H9 (cell line): ENCODE results near the gene ABHD12. TPM values are rescaled to one million over a fixed set of nuclear protein-coding genes. Genes with fewer than 3 reads are reported as not detected.

ENCODE experiments used
- DNase-seq: peaks from one replicate; pipeline ENCODE4 v3.0.0-alpha.2; 2017
- H2AFZ ChIP-seq: one replicate; pipeline ENCODE4 v1.6.1; 2013; ENCODE audit warnings: mild to moderate bottlenecking, low read length, control low read depth, moderate library complexity
- H2AK5ac ChIP-seq: 2 replicates; pipeline ENCODE4 v1.6.1; 2013; ENCODE audit warnings: low read length, control low read depth, mixed read lengths; ENCODE audit not compliant: insufficient read length
- H2BK120ac ChIP-seq: one replicate; pipeline ENCODE4 v1.6.1; 2013; ENCODE audit warnings: low read depth, mild to moderate bottlenecking, low read length, control low read depth, inconsistent platforms; ENCODE audit not compliant: poor library complexity, severe bottlenecking
- H2BK12ac ChIP-seq: 2 replicates; pipeline ENCODE4 v1.6.1; 2013; ENCODE audit warnings: low read length, control low read depth, mixed read lengths, low read depth; ENCODE audit not compliant: insufficient read length
- H2BK15ac ChIP-seq: 2 replicates; pipeline ENCODE4 v1.6.1; 2013; ENCODE audit warnings: low read depth, low read length, control low read depth
- H2BK20ac ChIP-seq: one replicate; pipeline ENCODE4 v1.6.1; 2013; ENCODE audit warnings: low read depth, mild to moderate bottlenecking, low read length, control low read depth, inconsistent platforms; ENCODE audit not compliant: poor library complexity, severe bottlenecking
- H2BK5ac ChIP-seq: 2 replicates; pipeline ENCODE4 v1.6.1; 2013; ENCODE audit warnings: low read length, control low read depth, mixed read lengths; ENCODE audit not compliant: insufficient read length
- H3K14ac ChIP-seq: 2 replicates; pipeline ENCODE4 v1.6.1; 2013; ENCODE audit warnings: low read length, control low read depth; ENCODE audit not compliant: insufficient read depth
- H3K18ac ChIP-seq: 2 replicates; pipeline ENCODE4 v1.6.1; 2013; ENCODE audit warnings: low read depth, mild to moderate bottlenecking, mixed read lengths, low read length, control low read depth; ENCODE audit not compliant: insufficient read length
- H3K23ac ChIP-seq: 2 replicates; pipeline ENCODE4 v1.6.1; 2013; ENCODE audit warnings: low read length, control low read depth, mixed read lengths, low read depth; ENCODE audit not compliant: insufficient read length
- H3K23me2 ChIP-seq: 2 replicates; pipeline ENCODE4 v1.6.1; 2013; ENCODE audit warnings: low read depth, mild to moderate bottlenecking, mixed read lengths, low read length, control low read depth; ENCODE audit not compliant: insufficient read length, poor library complexity, severe bottlenecking
- H3K27ac ChIP-seq: 2 replicates; pipeline ENCODE4 v1.5.1; 2013; ENCODE audit warnings: low read length, control low read depth, mixed read lengths, low read depth; ENCODE audit not compliant: insufficient read length
- H3K27me3 ChIP-seq: 2 replicates; pipeline ENCODE4 v1.6.1; 2013; ENCODE audit warnings: low read length, control low read depth, inconsistent platforms; ENCODE audit not compliant: insufficient read depth
- H3K4ac ChIP-seq: 2 replicates; pipeline ENCODE4 v1.6.1; 2013; ENCODE audit warnings: low read depth, mild to moderate bottlenecking, control low read depth, inconsistent platforms, low read length, moderate library complexity
- H3K4me1 ChIP-seq: 2 replicates; pipeline ENCODE4 v1.6.1; 2013; ENCODE audit warnings: low read length, control low read depth, inconsistent platforms; ENCODE audit not compliant: insufficient read depth
- H3K4me2 ChIP-seq: 2 replicates; pipeline ENCODE4 v1.6.1; 2013; ENCODE audit warnings: low read length, control low read depth, mixed read lengths; ENCODE audit not compliant: insufficient read length, insufficient read depth
- H3K56ac ChIP-seq: 2 replicates; pipeline ENCODE4 v1.6.1; 2013; ENCODE audit warnings: low read depth, mild to moderate bottlenecking, mixed read lengths, low read length, control low read depth; ENCODE audit not compliant: insufficient read length
- H3K79me1 ChIP-seq: 2 replicates; pipeline ENCODE4 v1.6.1; 2013; ENCODE audit warnings: low read depth, mild to moderate bottlenecking, moderate library complexity, low read length, control low read depth, inconsistent platforms; ENCODE audit not compliant: insufficient read depth, poor library complexity, severe bottlenecking
- H3K79me2 ChIP-seq: 2 replicates; pipeline ENCODE4 v1.6.1; 2013; ENCODE audit warnings: low read length, control low read depth, inconsistent platforms; ENCODE audit not compliant: insufficient read depth
- H3K9ac ChIP-seq: 2 replicates; pipeline ENCODE4 v1.6.1; 2013; ENCODE audit warnings: low read length, control low read depth, mixed read lengths; ENCODE audit not compliant: insufficient read length; ENCODE audit errors: extremely low read depth
- H3K9me3 ChIP-seq: one replicate; pipeline ENCODE4 v1.6.1; 2013; ENCODE audit warnings: low read depth, low read length, inconsistent platforms; ENCODE audit not compliant: control insufficient read depth
- H3T11ph ChIP-seq: one replicate; pipeline ENCODE4 v1.6.1; 2013; ENCODE audit warnings: mild to moderate bottlenecking, low read length, control low read depth, inconsistent platforms
- H4K20me1 ChIP-seq: one replicate; pipeline ENCODE4 v1.6.1; 2013; ENCODE audit not compliant: control insufficient read depth, insufficient read length, insufficient read depth
- H4K5ac ChIP-seq: 2 replicates; pipeline ENCODE4 v1.6.1; 2013; ENCODE audit warnings: low read depth, mild to moderate bottlenecking, mixed read lengths, low read length, control low read depth; ENCODE audit not compliant: insufficient read length
- H4K8ac ChIP-seq: replicated peaks from 2 replicates; pipeline ENCODE4 v1.6.1; 2013; ENCODE audit warnings: low read length, control low read depth, mixed read lengths, low read depth; ENCODE audit not compliant: insufficient read length
- H4K91ac ChIP-seq: 2 replicates; pipeline ENCODE4 v1.6.1; 2013; ENCODE audit warnings: low read depth, mild to moderate bottlenecking, moderate library complexity, mixed read lengths, low read length, control low read depth; ENCODE audit not compliant: insufficient read length
- H3K27ac Mint-ChIP-seq, 3 experiments: 2 replicates in 2 of 3; 3 replicates in 1 of 3; pipeline ENCODE4 v1.8.0; 2020 to 2021; ENCODE audit warnings: mixed read lengths in 3 of 3, mild to moderate bottlenecking in 1 of 3, moderate library complexity in 1 of 3
- H3K27me3 Mint-ChIP-seq: 2 replicates; pipeline ENCODE4 v1.8.0; 2021; ENCODE audit warnings: low read depth, mild to moderate bottlenecking, moderate library complexity, mixed read lengths
- H3K36me3 Mint-ChIP-seq, 3 experiments: 2 replicates in 2 of 3; 3 replicates in 1 of 3; pipeline ENCODE4 v1.8.0; 2020 to 2021; ENCODE audit warnings: low read depth in 3 of 3, mixed read lengths in 3 of 3; ENCODE audit not compliant: insufficient read depth in 1 of 3
- H3K4me1 Mint-ChIP-seq, 2 experiments: 2 replicates each; pipeline ENCODE4 v1.8.0; 2020; ENCODE audit warnings: mixed read lengths in 2 of 2
- H3K4me3 Mint-ChIP-seq, 2 experiments: 2 replicates in 1 of 2; 3 replicates in 1 of 2; pipeline ENCODE4 v1.8.0; 2020 to 2021; ENCODE audit warnings: mild to moderate bottlenecking in 2 of 2, mixed read lengths in 2 of 2, moderate library complexity in 1 of 2
- H3K9me3 Mint-ChIP-seq, 2 experiments: 2 replicates in 1 of 2; 3 replicates in 1 of 2; pipeline ENCODE4 v1.8.0; 2020; ENCODE audit warnings: mild to moderate bottlenecking in 2 of 2, mixed read lengths in 2 of 2, moderate library complexity in 1 of 2
- CTCF ChIP-seq: fragments of 200-600 bp; sonication (generic); conservative IDR thresholded peaks from 3 replicates; pipeline ENCODE4 v1.8.0; 2021; ENCODE audit warnings: antibody characterized with exemption, mild to moderate bottlenecking
- WGBS: extraction: QIAGEN DNeasy Blood & Tissue Kit; methylation state at CpG from one replicate; pipeline ENCODE4 v1.1.7; 2013; ENCODE audit warnings: missing lambda C conversion rate, low lambda C conversion rate, mixed read lengths; ENCODE audit not compliant: insufficient read length; ENCODE audit errors: extremely low coverage; 5-methylcytosine and 5-hydroxymethylcytosine counted together
- total RNA-seq: library from RNA; stranded (reverse); gene quantifications from 2 replicates; pipeline ENCODE4 v1.2.1, GENCODE V29; 2021

ABHD12 gene
- total RNA-seq, 1 experiment from 2014 or later: 54.4 TPM

DNA sequence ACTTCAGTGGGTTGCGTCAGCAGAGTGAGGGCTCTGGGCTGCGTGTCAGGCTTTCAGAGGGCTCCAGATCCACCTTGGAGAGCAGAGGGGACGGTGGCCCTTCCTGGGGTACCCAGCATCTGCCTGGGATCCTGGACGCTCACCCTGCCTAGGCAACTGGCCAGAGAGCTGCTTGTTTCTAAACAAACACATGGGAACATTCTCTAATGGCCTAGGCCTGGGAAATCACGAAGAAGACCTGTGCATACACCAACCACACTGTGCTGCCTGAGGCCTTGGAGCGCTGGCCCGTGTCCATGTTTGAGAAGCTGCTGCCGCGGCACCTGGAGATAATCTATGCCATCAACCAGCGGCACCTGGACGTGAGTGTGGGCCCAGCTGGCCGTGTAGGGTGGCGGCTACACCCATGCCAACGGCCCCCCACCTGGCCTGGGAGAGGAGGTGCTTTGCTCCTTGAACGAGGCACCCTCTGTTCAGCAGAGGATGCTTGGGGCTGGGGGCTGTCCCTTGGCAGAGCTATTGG is 110.5 kb downstream of the ABHD12 start:
- no peak for TF ChIP-seq CTCF
- H3K4me1 Mint-ChIP-seq: peaks cover 0 to under 1% of the 10 kb centered on the region in 2 experiments; a peak in 1 of 4 replicates
- Histone ChIP-seq H4K20me1 (no peaks in the 10 kb centered on the region), H3K23ac (no peak overlapping the region), H3K18ac (no peak overlapping the region), H4K5ac (no peak overlapping the region), H3T11ph (no peak overlapping the region), H2BK20ac (no peak overlapping the region), H3K9me3 (no peaks in the 10 kb centered on the region), H2BK120ac (no peak overlapping the region), H3K27me3 (no peaks in the 10 kb centered on the region), H2AK5ac (no peak overlapping the region), H3K4ac (no peak overlapping the region), H4K91ac (no peak overlapping the region), H3K14ac (no peak overlapping the region), H2BK15ac (no peak overlapping the region), H2AFZ (no peak overlapping the region), H3K79me1 (no peaks in the 10 kb centered on the region), H3K4me1 (no peaks in the 10 kb centered on the region), H3K56ac (no peak overlapping the region), H3K79me2 (no peaks in the 10 kb centered on the region), H2BK12ac (no peak overlapping the region), H3K9ac (no peak overlapping the region), H2BK5ac (no peak overlapping the region), H3K23me2 (no peaks in the 10 kb centered on the region), H4K8ac (no peak overlapping the region), H3K4me2 (no peak overlapping the region), H3K27ac (no peak overlapping the region)
- H3K9me3 Mint-ChIP-seq: no peaks in the 10 kb centered on the region; a peak in 1 of 5 replicates
- H3K27ac Mint-ChIP-seq: no peak overlapping the region
- H3K4me3 Mint-ChIP-seq: no peak overlapping the region
- no peak for DNase-seq
- peaks cover 19 to 64% (median 41%) of the 10 kb centered on the region in 3 experiments; a peak in 6 of 7 replicates for H3K36me3 Mint-ChIP-seq
- no peaks in the 10 kb centered on the region for H3K27me3 Mint-ChIP-seq
- no CpG with 5 or more reads among the region's 15 CpGs for WGBS
